Astrocyte (in vitro differentiated cells and primary cell): Measurements from ENCODE around the gene ZNF627. TPM values are rescaled to one million over a fixed set of nuclear protein-coding genes. Genes with fewer than 3 reads are reported as not detected.

Experiments used
- DNase-seq: peaks from one replicate; pipeline ENCODE4 v3.0.0-alpha.2; 2010; ENCODE audit warnings: low read depth
- FAIRE-seq: peaks from 2 replicates; lab custom pipeline; 2011; peaks lifted over from hg19 to GRCh38; lab: Jason Lieb, UNC
- H2AFZ ChIP-seq: 2 replicates; pipeline ENCODE4 v1.6.0; 2012; ENCODE audit warnings: low read depth, low read length, inconsistent platforms
- H3K27ac ChIP-seq: 2 replicates; pipeline ENCODE4 v1.5.1; 2011; ENCODE audit warnings: low read depth, low read length, inconsistent platforms
- H3K27me3 ChIP-seq: 2 replicates; pipeline ENCODE4 v1.6.0; 2011; ENCODE audit warnings: low read length, inconsistent platforms; ENCODE audit not compliant: insufficient read depth
- H3K36me3 ChIP-seq: 2 replicates; pipeline ENCODE4 v1.5.1; 2011; ENCODE audit warnings: low read length, inconsistent platforms; ENCODE audit not compliant: insufficient read depth
- H3K4me1 ChIP-seq: 2 replicates; pipeline ENCODE4 v1.5.1; 2011; ENCODE audit warnings: low read length, inconsistent platforms; ENCODE audit not compliant: insufficient read depth
- H3K4me2 ChIP-seq: 2 replicates; pipeline ENCODE4 v1.6.0; 2012; ENCODE audit warnings: low read length, inconsistent platforms
- H3K4me3 ChIP-seq: 2 replicates; pipeline ENCODE4 v1.5.1; 2011; ENCODE audit warnings: low read depth, mild to moderate bottlenecking, low read length, inconsistent platforms; ENCODE audit not compliant: insufficient read depth
- H3K79me2 ChIP-seq: 2 replicates; pipeline ENCODE4 v1.6.0; 2012; ENCODE audit warnings: mild to moderate bottlenecking, low read length, inconsistent platforms; ENCODE audit not compliant: insufficient read depth
- H3K9ac ChIP-seq: 2 replicates; pipeline ENCODE4 v1.6.0; 2012; ENCODE audit warnings: mild to moderate bottlenecking, low read length, inconsistent platforms
- H3K9me3 ChIP-seq: 2 replicates; pipeline ENCODE4 v1.5.1; 2012; ENCODE audit warnings: low read depth, mild to moderate bottlenecking, low read length, inconsistent platforms; ENCODE audit not compliant: insufficient read depth
- H4K20me1 ChIP-seq: 2 replicates; pipeline ENCODE4 v1.6.0; 2012; ENCODE audit warnings: low read length, inconsistent platforms; ENCODE audit not compliant: insufficient read depth
- H3K27ac Mint-ChIP-seq: one replicate; pipeline ENCODE4 v1.8.0; 2021; ENCODE audit warnings: mild to moderate bottlenecking, mixed read lengths; ENCODE audit not compliant: unreplicated experiment
- H3K27me3 Mint-ChIP-seq: one replicate; pipeline ENCODE4 v1.8.0; 2021; ENCODE audit warnings: low read depth, mixed read lengths; ENCODE audit not compliant: unreplicated experiment
- H3K36me3 Mint-ChIP-seq: one replicate; pipeline ENCODE4 v1.8.0; 2021; ENCODE audit warnings: low read depth, mixed read lengths; ENCODE audit not compliant: unreplicated experiment
- H3K4me1 Mint-ChIP-seq: one replicate; pipeline ENCODE4 v1.8.0; 2021; ENCODE audit warnings: low read depth, mixed read lengths; ENCODE audit not compliant: unreplicated experiment
- H3K4me3 Mint-ChIP-seq: one replicate; pipeline ENCODE4 v1.8.0; 2021; ENCODE audit warnings: mild to moderate bottlenecking, moderate library complexity, mixed read lengths; ENCODE audit not compliant: unreplicated experiment
- H3K9me3 Mint-ChIP-seq: one replicate; pipeline ENCODE4 v1.8.0; 2021; ENCODE audit warnings: mild to moderate bottlenecking, mixed read lengths; ENCODE audit not compliant: unreplicated experiment
- EZH2 ChIP-seq: IDR thresholded peaks from 2 replicates; pipeline ENCODE4 v1.6.1; 2012; ENCODE audit warnings: mild to moderate bottlenecking, low read length, inconsistent platforms; ENCODE audit not compliant: insufficient read depth
- total RNA-seq: library from RNA; stranded (reverse); gene quantifications from 2 replicates; pipeline ENCODE4 v1.2.1, GENCODE V29; 2021
- TF ChIP-seq, protein P1 (sequence below): IDR thresholded peaks from 2 replicates; pipeline ENCODE4 v1.5.1; 2011; ENCODE audit warnings: low read depth, mild to moderate bottlenecking, inconsistent platforms, low read length, moderate library complexity; ENCODE audit not compliant: insufficient read depth

Gene ZNF627
- total RNA-seq, 1 donor from 2014 or later = 20.5 TPM

DNA sequence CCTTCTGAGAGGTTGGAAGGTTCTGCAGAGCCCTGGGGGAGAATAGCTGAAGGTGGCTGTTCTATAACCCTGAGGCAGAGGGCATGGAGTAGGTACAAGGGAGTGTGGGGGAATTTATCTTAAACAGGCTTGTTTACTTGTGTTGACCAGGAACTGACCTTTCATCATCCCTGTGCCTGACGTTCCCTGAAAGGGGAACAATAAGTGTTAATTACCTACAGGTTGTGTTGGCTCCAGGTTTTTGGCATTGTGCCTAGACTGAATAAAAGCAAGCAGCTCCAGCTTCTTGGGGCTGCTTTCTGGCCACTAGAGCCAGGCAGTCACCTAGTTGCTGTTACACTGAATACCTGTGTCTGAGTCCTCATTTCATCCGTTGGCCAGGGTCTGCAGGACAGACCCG, 60.0 kb downstream of the ZNF627 start:
- Histone ChIP-seq H3K4me3 (no peak overlapping the region), H3K27ac (no peak overlapping the region), H3K79me2 (no peaks in the 10 kb centered on the region), H3K4me2 (no peak overlapping the region), H3K36me3 (no peaks in the 10 kb centered on the region), H3K9ac (no peak overlapping the region), H3K9me3 (peaks cover 16% of the 10 kb centered on the region), H4K20me1 (no peaks in the 10 kb centered on the region), H3K27me3 (no peaks in the 10 kb centered on the region), H2AFZ (no peak overlapping the region), H3K4me1 (no peaks in the 10 kb centered on the region)
- no peak for FAIRE-seq
- TF ChIP-seq, protein P1, sequence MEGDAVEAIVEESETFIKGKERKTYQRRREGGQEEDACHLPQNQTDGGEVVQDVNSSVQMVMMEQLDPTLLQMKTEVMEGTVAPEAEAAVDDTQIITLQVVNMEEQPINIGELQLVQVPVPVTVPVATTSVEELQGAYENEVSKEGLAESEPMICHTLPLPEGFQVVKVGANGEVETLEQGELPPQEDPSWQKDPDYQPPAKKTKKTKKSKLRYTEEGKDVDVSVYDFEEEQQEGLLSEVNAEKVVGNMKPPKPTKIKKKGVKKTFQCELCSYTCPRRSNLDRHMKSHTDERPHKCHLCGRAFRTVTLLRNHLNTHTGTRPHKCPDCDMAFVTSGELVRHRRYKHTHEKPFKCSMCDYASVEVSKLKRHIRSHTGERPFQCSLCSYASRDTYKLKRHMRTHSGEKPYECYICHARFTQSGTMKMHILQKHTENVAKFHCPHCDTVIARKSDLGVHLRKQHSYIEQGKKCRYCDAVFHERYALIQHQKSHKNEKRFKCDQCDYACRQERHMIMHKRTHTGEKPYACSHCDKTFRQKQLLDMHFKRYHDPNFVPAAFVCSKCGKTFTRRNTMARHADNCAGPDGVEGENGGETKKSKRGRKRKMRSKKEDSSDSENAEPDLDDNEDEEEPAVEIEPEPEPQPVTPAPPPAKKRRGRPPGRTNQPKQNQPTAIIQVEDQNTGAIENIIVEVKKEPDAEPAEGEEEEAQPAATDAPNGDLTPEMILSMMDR = no peak
- TF ChIP-seq EZH2 = no peak
- H3K4me1 Mint-ChIP-seq = no peaks in the 10 kb centered on the region
- peaks cover 20% of the 10 kb centered on the region for H3K9me3 Mint-ChIP-seq
- no peak overlapping the region for H3K4me3 Mint-ChIP-seq
- peaks cover 11% of the 10 kb centered on the region for H3K36me3 Mint-ChIP-seq
- DNase-seq = no peak
- no peaks in the 10 kb centered on the region for H3K27me3 Mint-ChIP-seq
- no peak overlapping the region for H3K27ac Mint-ChIP-seq

DNA sequence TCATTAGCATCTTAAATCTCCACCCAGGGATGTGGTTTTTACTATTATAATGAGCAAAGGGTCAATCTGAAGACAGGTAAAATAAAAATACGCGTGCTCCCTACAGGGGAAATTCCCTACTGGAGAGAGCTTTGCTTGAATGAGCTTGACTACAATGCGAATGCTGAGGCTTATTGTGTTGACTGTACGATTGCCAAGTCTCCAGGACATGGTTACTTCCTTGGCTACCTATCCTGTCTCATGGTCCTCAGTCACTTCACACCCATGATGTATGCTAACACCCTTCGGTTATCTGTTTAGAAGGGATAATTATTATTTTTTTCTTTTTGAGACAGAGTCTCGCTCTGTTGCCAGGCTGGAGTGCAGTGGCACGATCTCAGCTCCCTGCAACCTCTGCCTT, 61.7 kb downstream of the ZNF627 start:
- Histone ChIP-seq H3K27me3 (no peaks in the 10 kb centered on the region), H4K20me1 (no peaks in the 10 kb centered on the region), H3K36me3 (no peaks in the 10 kb centered on the region), H3K4me2 (no peak overlapping the region), H3K9me3 (peaks cover 13% of the 10 kb centered on the region), H3K4me3 (no peak overlapping the region), H3K4me1 (no peaks in the 10 kb centered on the region), H2AFZ (no peak overlapping the region), H3K27ac (no peak overlapping the region), H3K9ac (no peak overlapping the region), H3K79me2 (no peaks in the 10 kb centered on the region)
- DNase-seq = no peak
- Mint-ChIP-seq H3K4me3 (no peak overlapping the region), H3K27me3 (no peaks in the 10 kb centered on the region), H3K9me3 (peaks cover 10% of the 10 kb centered on the region), H3K36me3 (peaks cover 7% of the 10 kb centered on the region), H3K27ac (no peak overlapping the region), H3K4me1 (no peaks in the 10 kb centered on the region)
- no peak for FAIRE-seq
- TF ChIP-seq, protein P1 = no peak
- no peak for TF ChIP-seq EZH2

GRCh38 chr19:11659612-11660011, 62.3 kb downstream of the ZNF627 start:
- Histone ChIP-seq H2AFZ (no peak overlapping the region), H3K27ac (no peak overlapping the region), H3K9ac (no peak overlapping the region), H3K4me1 (no peaks in the 10 kb centered on the region), H3K36me3 (no peaks in the 10 kb centered on the region), H3K79me2 (no peaks in the 10 kb centered on the region), H3K27me3 (no peaks in the 10 kb centered on the region), H4K20me1 (no peaks in the 10 kb centered on the region), H3K4me3 (no peak overlapping the region), H3K9me3 (peaks cover 19% of the 10 kb centered on the region), H3K4me2 (no peak overlapping the region)
- Mint-ChIP-seq H3K4me3 (no peak overlapping the region), H3K4me1 (no peaks in the 10 kb centered on the region), H3K27ac (no peak overlapping the region), H3K9me3 (peaks cover 9% of the 10 kb centered on the region), H3K36me3 (peaks cover 4% of the 10 kb centered on the region), H3K27me3 (no peaks in the 10 kb centered on the region)
- no peak for TF ChIP-seq EZH2
- TF ChIP-seq, protein P1 = peak; percentile 8
- no peak for DNase-seq
- no peak for FAIRE-seq
